Smooth muscle cell (in vitro differentiated cells): ENCODE data around the gene MYL5. TPM values are rescaled to one million over a fixed set of nuclear protein-coding genes. Genes with fewer than 3 reads are reported as not detected.

Experiments used
- DNase-seq: peaks from one replicate; lab custom pipeline; 2025; ENCODE audit not compliant: unreplicated experiment; lab: John Stamatoyannopoulos, UW
- H2AFZ ChIP-seq: fragments of 200-600 bp; sonication (generic); 2 replicates; pipeline ENCODE4 v1.6.0; 2016; ENCODE audit warnings: antibody characterized with exemption, low read depth, mild to moderate bottlenecking
- H3F3A ChIP-seq: fragments of 200-600 bp; sonication (generic); 2 replicates; pipeline ENCODE4 v1.6.0; 2017; ENCODE audit warnings: antibody characterized with exemption, low read depth
- H3K27ac ChIP-seq: fragments of 200-600 bp; sonication (generic); 2 replicates; pipeline ENCODE4 v1.5.1; 2016; ENCODE audit warnings: low read depth, mild to moderate bottlenecking
- H3K27me3 ChIP-seq: fragments of 200-600 bp; sonication (generic); 2 replicates; pipeline ENCODE4 v1.6.1; 2016; ENCODE audit warnings: low read depth, mild to moderate bottlenecking
- H3K36me3 ChIP-seq: fragments of 200-600 bp; sonication (generic); 2 replicates; pipeline ENCODE4 v1.5.1; 2016; ENCODE audit warnings: low read depth
- H3K4me1 ChIP-seq: fragments of 200-600 bp; sonication (generic); 2 replicates; pipeline ENCODE4 v1.5.1; 2016; ENCODE audit warnings: low read depth
- H3K4me2 ChIP-seq: fragments of 200-600 bp; sonication (generic); 2 replicates; pipeline ENCODE4 v1.6.0; 2016; ENCODE audit warnings: mild to moderate bottlenecking
- H3K4me3 ChIP-seq: fragments of 200-600 bp; sonication (generic); 2 replicates; pipeline ENCODE4 v1.5.1; 2016; ENCODE audit warnings: mild to moderate bottlenecking
- H3K79me2 ChIP-seq: fragments of 200-600 bp; sonication (generic); 2 replicates; pipeline ENCODE4 v1.6.0; 2016; ENCODE audit warnings: low read depth, mild to moderate bottlenecking
- H3K9ac ChIP-seq: fragments of 200-600 bp; sonication (generic); 2 replicates; pipeline ENCODE4 v1.6.0; 2016; ENCODE audit warnings: low read depth
- H3K9me3 ChIP-seq: fragments of 200-600 bp; sonication (generic); replicated peaks from 2 replicates; pipeline ENCODE4 v1.5.1; 2016; ENCODE audit warnings: low read depth
- H4K20me1 ChIP-seq: fragments of 200-600 bp; sonication (generic); 2 replicates; pipeline ENCODE4 v1.6.0; 2016; ENCODE audit warnings: low read depth
- WGBS: methylation state at CpG from one replicate; pipeline ENCODE4 v1.1.7; 2016; ENCODE audit warnings: low lambda C conversion rate; 5-methylcytosine and 5-hydroxymethylcytosine counted together
- polyA plus RNA-seq: library from polyadenylated mRNA; unstranded; fragments of >200 nt; fragmentation: Nextera tagmentation; extraction: Ambion mirVana; gene quantifications from 2 replicates; pipeline ENCODE4 v1.2.1, GENCODE V29; 2016
- total RNA-seq: library from RNA; depleted of rRNA; stranded (reverse); fragments of >200 nt; gene quantifications from 2 replicates; pipeline ENCODE4 v1.2.3, GENCODE V29; 2014
- TF ChIP-seq, protein P1 (sequence below): fragments of 200-600 bp; sonication (generic); IDR thresholded peaks from 2 replicates; pipeline ENCODE4 v1.5.1; 2017; ENCODE audit warnings: borderline replicate concordance, mild to moderate bottlenecking, antibody characterized with exemption; ENCODE audit not compliant: insufficient read depth, poor library complexity, severe bottlenecking

Gene MYL5
- total and polyA plus RNA-seq, 2 experiments from 2014 or later: 6.7 to 6.8 TPM

DNA sequence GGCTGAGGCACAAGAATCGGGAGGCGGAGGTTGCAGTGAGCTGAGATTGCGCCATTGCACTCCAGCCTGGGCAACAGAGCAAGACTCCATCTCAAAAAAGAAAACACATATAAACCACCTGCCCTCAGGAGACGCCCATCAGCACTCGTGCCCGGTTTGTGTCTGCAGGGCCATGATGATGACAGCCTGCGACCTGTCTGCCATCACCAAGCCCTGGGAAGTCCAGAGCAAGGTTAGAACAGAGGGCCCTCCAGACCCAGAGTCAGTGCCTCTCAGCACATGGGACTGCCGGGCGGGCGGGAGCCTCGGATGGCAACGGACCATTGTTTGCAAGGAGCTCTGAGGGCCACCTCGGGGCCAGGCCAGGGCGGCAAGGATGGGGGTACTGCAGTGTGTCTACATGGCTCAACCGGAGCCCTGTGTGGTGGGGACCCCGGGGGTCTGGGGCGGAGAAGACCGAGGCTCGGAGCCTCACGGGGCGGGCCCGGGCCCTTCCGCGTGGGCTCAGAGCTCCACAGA lies 9.6 kb upstream of the MYL5 start:
- H3K9ac ChIP-seq: no peak overlapping the region
- H3F3A ChIP-seq: no peaks in the 10 kb centered on the region
- TF ChIP-seq, protein P1, sequence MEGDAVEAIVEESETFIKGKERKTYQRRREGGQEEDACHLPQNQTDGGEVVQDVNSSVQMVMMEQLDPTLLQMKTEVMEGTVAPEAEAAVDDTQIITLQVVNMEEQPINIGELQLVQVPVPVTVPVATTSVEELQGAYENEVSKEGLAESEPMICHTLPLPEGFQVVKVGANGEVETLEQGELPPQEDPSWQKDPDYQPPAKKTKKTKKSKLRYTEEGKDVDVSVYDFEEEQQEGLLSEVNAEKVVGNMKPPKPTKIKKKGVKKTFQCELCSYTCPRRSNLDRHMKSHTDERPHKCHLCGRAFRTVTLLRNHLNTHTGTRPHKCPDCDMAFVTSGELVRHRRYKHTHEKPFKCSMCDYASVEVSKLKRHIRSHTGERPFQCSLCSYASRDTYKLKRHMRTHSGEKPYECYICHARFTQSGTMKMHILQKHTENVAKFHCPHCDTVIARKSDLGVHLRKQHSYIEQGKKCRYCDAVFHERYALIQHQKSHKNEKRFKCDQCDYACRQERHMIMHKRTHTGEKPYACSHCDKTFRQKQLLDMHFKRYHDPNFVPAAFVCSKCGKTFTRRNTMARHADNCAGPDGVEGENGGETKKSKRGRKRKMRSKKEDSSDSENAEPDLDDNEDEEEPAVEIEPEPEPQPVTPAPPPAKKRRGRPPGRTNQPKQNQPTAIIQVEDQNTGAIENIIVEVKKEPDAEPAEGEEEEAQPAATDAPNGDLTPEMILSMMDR: no peak
- no peaks in the 10 kb centered on the region for H3K27me3 ChIP-seq
- no peak overlapping the region for H2AFZ ChIP-seq
- no peaks in the 10 kb centered on the region for H3K36me3 ChIP-seq
- H3K4me3 ChIP-seq: peak overlapping the region; percentile 81
- H3K9me3 ChIP-seq: no peaks in the 10 kb centered on the region
- H3K4me1 ChIP-seq: peaks cover 7% of the 10 kb centered on the region
- no peak for DNase-seq
- H3K4me2 ChIP-seq: peak overlapping the region; percentile 96
- WGBS: 95% methylated on average over 22 of the region's 24 CpGs
- H4K20me1 ChIP-seq: no peaks in the 10 kb centered on the region
- no peaks in the 10 kb centered on the region for H3K79me2 ChIP-seq
- no peak overlapping the region for H3K27ac ChIP-seq

DNA sequence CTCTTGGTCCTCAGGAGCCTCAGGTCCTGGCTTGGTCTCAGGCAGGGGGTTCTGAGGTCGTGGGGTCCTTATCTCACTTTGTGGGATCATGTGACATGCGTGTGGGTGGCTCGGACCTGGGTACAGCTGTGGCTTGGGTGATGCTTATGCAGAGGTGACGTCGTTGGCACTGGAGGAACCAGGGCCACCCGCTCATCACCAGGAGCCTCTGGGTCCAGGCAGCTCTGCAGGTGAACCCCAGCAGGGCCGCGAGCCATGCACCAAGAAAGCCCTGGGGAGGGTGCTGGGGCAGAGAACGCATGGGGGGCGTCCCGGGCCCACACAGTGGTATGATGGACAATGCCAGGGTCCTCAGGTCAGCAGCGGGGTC lies 9.0 kb upstream of the MYL5 start:
- H3F3A ChIP-seq: no peaks in the 10 kb centered on the region
- no peak overlapping the region for H3K4me3 ChIP-seq
- TF ChIP-seq, protein P1: no peak
- H3K9me3 ChIP-seq: no peaks in the 10 kb centered on the region
- DNase-seq: no peak
- 92% methylated on average over 12 of the region's 12 CpGs for WGBS
- H3K4me1 ChIP-seq: peaks cover 7% of the 10 kb centered on the region
- H3K79me2 ChIP-seq: no peaks in the 10 kb centered on the region
- H3K4me2 ChIP-seq: no peak overlapping the region
- no peak overlapping the region for H3K27ac ChIP-seq
- H2AFZ ChIP-seq: no peak overlapping the region
- no peaks in the 10 kb centered on the region for H3K36me3 ChIP-seq
- no peak overlapping the region for H3K9ac ChIP-seq
- H3K27me3 ChIP-seq: no peaks in the 10 kb centered on the region
- H4K20me1 ChIP-seq: no peaks in the 10 kb centered on the region

DNA sequence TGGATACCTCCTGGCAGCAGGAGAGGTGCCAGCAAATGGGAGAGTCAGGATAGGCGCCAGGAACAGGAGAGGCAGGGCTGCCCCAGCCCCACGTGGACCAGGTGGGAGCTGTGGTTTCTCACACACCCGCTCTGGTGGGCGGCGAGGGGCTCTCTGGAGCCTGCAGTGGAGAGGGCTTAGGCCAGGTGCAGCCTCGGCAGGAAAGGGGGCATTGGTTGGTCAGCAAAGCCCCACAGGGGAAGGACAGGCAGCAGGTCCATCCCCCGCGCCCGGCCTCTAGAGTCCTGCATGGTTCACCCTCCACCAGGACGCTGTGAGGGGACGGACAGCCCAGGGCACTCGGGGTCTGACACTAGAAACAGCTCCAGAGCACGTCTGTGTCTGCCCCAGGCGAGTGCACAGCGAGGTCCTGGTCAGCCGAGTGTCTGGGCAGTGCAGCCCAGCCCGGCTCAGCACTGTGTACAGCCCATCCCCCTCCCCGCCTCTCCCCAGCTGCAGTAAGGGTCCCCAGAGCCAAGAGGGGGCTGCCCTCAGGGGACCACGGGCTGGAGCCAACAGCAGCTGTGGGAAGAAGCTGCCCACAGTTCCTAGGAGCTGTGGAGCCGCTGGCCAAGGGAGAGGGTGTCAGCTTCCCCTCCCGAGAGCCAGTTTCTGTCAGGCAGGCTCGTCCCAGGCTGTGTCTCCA lies 8.4 kb upstream of the MYL5 start:
- Histone ChIP-seq H3K27me3 (no peaks in the 10 kb centered on the region), H3F3A (no peaks in the 10 kb centered on the region), H3K27ac (no peak overlapping the region), H3K9me3 (no peaks in the 10 kb centered on the region), H3K4me1 (peaks cover 7% of the 10 kb centered on the region), H2AFZ (no peak overlapping the region), H3K9ac (no peak overlapping the region), H3K4me2 (no peak overlapping the region), H3K4me3 (no peak overlapping the region), H3K36me3 (no peaks in the 10 kb centered on the region), H4K20me1 (no peaks in the 10 kb centered on the region), H3K79me2 (no peaks in the 10 kb centered on the region)
- TF ChIP-seq, protein P1: no peak
- 88% methylated on average over 20 of the region's 22 CpGs for WGBS
- DNase-seq: no peak

DNA sequence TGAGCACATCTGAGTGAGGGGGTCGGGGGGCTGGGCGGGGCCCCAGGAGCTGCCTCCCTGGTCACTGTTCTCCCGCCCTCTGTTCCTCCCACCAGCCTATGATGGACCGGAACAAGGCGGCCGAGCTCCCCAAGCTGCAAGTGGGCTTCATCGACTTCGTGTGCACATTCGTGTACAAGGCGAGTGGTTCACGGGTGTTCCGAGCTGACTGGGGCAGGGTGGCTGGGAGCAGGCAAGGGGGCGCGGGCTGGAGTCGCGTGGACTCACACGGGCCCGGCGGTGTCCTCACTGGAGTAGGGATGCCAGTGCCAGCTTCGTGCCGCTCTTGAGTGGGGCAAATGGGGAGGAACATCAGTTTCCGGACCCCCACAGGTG lies 7.9 kb upstream of the MYL5 start:
- H3K4me1 ChIP-seq: peaks cover 7% of the 10 kb centered on the region
- no peak for DNase-seq
- H4K20me1 ChIP-seq: no peaks in the 10 kb centered on the region
- WGBS: 95% methylated on average over 19 of the region's 22 CpGs
- H3K36me3 ChIP-seq: no peaks in the 10 kb centered on the region
- no peak overlapping the region for H3K4me3 ChIP-seq
- no peaks in the 10 kb centered on the region for H3K9me3 ChIP-seq
- H3K9ac ChIP-seq: no peak overlapping the region
- H3K27ac ChIP-seq: no peak overlapping the region
- H3F3A ChIP-seq: no peaks in the 10 kb centered on the region
- no peaks in the 10 kb centered on the region for H3K79me2 ChIP-seq
- TF ChIP-seq, protein P1: no peak
- H3K4me2 ChIP-seq: no peak overlapping the region
- no peak overlapping the region for H2AFZ ChIP-seq
- no peaks in the 10 kb centered on the region for H3K27me3 ChIP-seq
